DND-41 (cell line): ENCODE measurements around the gene SLC6A18.

Source experiments
- ATAC-seq: fragments of 200-7000 bp; cut with Tn5 transposase; 3 replicates; pipeline ENCODE4 v1.9.1; 2021; ENCODE audit warnings: low read depth; ENCODE audit not compliant: insufficient read depth
- DNase-seq: peaks from one replicate; pipeline ENCODE4 v3.0.0-alpha.2; 2020
- H2AFZ ChIP-seq: 2 replicates; pipeline ENCODE4 v1.6.0; 2012; ENCODE audit warnings: low read depth, low read length
- H3K27ac ChIP-seq: 2 replicates; pipeline ENCODE4 v1.5.1; 2012; ENCODE audit warnings: low read length, inconsistent platforms
- H3K27me3 ChIP-seq: fragments of 200-600 bp; sonication (generic); 2 replicates; pipeline ENCODE4 v1.6.0; 2012; ENCODE audit warnings: low read length, mild to moderate bottlenecking, inconsistent platforms; ENCODE audit not compliant: insufficient read depth, poor library complexity
- H3K36me3 ChIP-seq: 2 replicates; pipeline ENCODE4 v1.5.1; 2012; ENCODE audit warnings: low read length, inconsistent platforms; ENCODE audit not compliant: insufficient read depth
- H3K4me1 ChIP-seq: 2 replicates; pipeline ENCODE4 v1.5.1; 2012; ENCODE audit warnings: mild to moderate bottlenecking, low read length; ENCODE audit not compliant: insufficient read depth
- H3K4me2 ChIP-seq: 2 replicates; pipeline ENCODE4 v1.6.0; 2012; ENCODE audit warnings: mild to moderate bottlenecking, moderate library complexity, low read length, inconsistent platforms; ENCODE audit not compliant: insufficient read depth
- H3K4me3 ChIP-seq, 2 experiments: fragments of 200-600 bp in 1 of 2; shearing (Covaris generic) in 1 of 2; 2 replicates each; pipeline ENCODE4 v1.5.1; 2012 to 2016; ENCODE audit warnings: inconsistent platforms in 2 of 2, low read length in 2 of 2, mild to moderate bottlenecking in 2 of 2, low read depth in 1 of 2, moderate library complexity in 1 of 2
- H3K79me2 ChIP-seq: 2 replicates; pipeline ENCODE4 v1.6.0; 2012; ENCODE audit warnings: low read length, inconsistent platforms; ENCODE audit not compliant: insufficient read depth
- H3K9ac ChIP-seq: 2 replicates; pipeline ENCODE4 v1.6.0; 2012; ENCODE audit warnings: low read depth, mild to moderate bottlenecking, inconsistent platforms, low read length, moderate library complexity
- H3K9me3 ChIP-seq: 2 replicates; pipeline ENCODE4 v1.5.1; 2012; ENCODE audit warnings: low read length, moderate library complexity, mild to moderate bottlenecking, inconsistent platforms; ENCODE audit not compliant: insufficient read depth, severe bottlenecking
- H4K20me1 ChIP-seq: 2 replicates; pipeline ENCODE4 v1.6.0; 2012; ENCODE audit warnings: low read length; ENCODE audit not compliant: insufficient read depth
- EZH2 ChIP-seq: IDR thresholded peaks from 3 replicates; pipeline ENCODE4 v1.6.1; 2012; ENCODE audit warnings: borderline replicate concordance, low read depth, mild to moderate bottlenecking, moderate library complexity, low read length, inconsistent platforms; ENCODE audit not compliant: severe bottlenecking
- TF ChIP-seq, protein P1 (sequence below): IDR thresholded peaks from 2 replicates; pipeline ENCODE4 v1.5.1; 2012; ENCODE audit warnings: borderline replicate concordance, low read length, moderate library complexity, mild to moderate bottlenecking; ENCODE audit not compliant: poor library complexity, severe bottlenecking; ENCODE audit errors: extremely low read depth

Gene SLC6A18

DNA sequence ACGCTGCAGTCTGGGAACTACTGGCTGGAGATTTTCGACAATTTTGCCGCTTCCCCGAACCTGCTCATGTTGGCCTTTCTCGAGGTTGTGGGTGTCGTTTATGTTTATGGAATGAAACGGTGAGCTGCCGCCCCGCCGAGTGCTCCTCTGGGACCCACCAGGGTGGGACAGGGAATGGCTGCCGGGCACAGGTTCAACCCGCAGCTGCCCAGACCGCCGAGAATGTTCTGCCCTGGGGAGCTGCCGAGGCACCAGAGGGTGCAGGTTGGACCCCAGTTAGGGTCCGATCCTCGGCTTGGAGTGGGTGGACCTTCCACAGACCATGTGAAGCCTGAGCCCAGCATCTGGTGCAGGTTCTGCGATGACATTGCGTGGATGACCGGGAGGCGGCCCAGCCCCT lies 19.1 kb downstream of the SLC6A18 start:
- no peaks in the 10 kb centered on the region for H3K79me2 ChIP-seq
- H3K4me3 ChIP-seq = no peak overlapping the region
- ATAC-seq = no peak
- H3K4me1 ChIP-seq = no peaks in the 10 kb centered on the region
- no peak for TF ChIP-seq EZH2
- TF ChIP-seq, protein P1, sequence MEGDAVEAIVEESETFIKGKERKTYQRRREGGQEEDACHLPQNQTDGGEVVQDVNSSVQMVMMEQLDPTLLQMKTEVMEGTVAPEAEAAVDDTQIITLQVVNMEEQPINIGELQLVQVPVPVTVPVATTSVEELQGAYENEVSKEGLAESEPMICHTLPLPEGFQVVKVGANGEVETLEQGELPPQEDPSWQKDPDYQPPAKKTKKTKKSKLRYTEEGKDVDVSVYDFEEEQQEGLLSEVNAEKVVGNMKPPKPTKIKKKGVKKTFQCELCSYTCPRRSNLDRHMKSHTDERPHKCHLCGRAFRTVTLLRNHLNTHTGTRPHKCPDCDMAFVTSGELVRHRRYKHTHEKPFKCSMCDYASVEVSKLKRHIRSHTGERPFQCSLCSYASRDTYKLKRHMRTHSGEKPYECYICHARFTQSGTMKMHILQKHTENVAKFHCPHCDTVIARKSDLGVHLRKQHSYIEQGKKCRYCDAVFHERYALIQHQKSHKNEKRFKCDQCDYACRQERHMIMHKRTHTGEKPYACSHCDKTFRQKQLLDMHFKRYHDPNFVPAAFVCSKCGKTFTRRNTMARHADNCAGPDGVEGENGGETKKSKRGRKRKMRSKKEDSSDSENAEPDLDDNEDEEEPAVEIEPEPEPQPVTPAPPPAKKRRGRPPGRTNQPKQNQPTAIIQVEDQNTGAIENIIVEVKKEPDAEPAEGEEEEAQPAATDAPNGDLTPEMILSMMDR = no peak
- H3K27ac ChIP-seq = no peak overlapping the region
- H2AFZ ChIP-seq = no peak overlapping the region
- DNase-seq = no peak
- no peaks in the 10 kb centered on the region for H3K36me3 ChIP-seq
- H3K4me2 ChIP-seq = no peak overlapping the region
- H3K9me3 ChIP-seq = no peaks in the 10 kb centered on the region
- H4K20me1 ChIP-seq = peaks cover 5% of the 10 kb centered on the region; the same call in 1 of the 2 replicates
- no peak overlapping the region for H3K9ac ChIP-seq
- H3K27me3 ChIP-seq = no peaks in the 10 kb centered on the region

DNA sequence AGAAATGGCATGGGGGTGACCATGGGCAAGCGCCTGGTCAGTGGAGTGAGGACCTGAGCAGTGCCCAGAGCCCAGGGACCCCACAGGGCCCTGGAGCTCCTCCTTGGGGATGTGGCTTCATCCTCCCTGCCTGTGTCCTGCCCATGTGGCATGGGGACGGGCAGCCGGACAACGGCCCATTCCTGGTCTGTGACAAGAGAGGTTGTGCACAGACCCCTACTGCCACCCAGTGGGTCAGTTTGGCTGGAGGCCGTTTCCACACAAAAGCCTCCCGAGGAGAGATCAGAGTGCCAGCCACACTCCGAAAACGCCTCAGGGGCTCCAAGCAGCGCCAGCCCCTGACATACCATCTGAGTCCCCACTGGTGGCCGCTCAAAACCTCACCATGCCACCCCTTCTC lies 19.8 kb downstream of the SLC6A18 start:
- H2AFZ ChIP-seq = no peak overlapping the region
- ATAC-seq (no peak), DNase-seq (no peak)
- no peaks in the 10 kb centered on the region for H3K36me3 ChIP-seq
- no peaks in the 10 kb centered on the region for H3K9me3 ChIP-seq
- H3K9ac ChIP-seq = no peak overlapping the region
- H3K79me2 ChIP-seq = no peaks in the 10 kb centered on the region
- H3K4me1 ChIP-seq = no peaks in the 10 kb centered on the region
- TF ChIP-seq, protein P1 = no peak
- no peak for TF ChIP-seq EZH2
- peaks cover 5% of the 10 kb centered on the region; the same call in 1 of the 2 replicates for H4K20me1 ChIP-seq
- H3K4me3 ChIP-seq = no peak overlapping the region
- H3K4me2 ChIP-seq = no peak overlapping the region
- no peaks in the 10 kb centered on the region for H3K27me3 ChIP-seq
- H3K27ac ChIP-seq = no peak overlapping the region

DNA sequence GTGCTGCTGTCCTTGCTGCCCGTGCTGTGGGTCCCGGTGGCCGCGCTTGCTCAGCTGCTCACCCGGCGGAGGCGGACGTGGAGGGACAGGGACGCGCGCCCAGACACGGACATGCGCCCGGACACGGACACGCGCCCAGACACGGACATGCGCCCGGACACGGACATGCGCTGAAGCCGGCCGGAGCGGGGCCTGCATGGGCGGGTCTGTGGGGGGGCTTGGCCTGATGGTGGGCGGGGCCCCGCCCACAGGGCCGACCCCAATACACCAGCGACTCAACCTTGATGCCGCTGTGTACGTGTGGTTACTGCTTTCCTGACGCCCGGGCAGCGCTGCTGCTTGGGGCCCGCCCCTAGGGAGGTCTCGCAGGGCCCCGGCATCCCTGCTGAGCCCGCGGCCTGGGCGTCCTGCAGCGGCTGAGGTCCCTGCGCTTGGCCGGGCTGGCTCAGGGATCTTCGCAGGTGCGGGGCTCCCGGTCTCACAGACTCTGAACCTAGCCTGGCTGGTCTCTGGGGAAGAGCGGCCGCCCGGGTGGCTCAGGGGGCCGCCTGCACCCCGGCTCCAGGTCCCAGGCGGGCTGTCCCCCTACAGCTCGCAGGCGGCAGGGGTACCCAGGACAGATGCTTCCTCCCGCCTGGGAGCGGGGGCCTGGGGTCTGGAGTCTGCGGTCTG lies 20.9 kb downstream of the SLC6A18 start:
- TF ChIP-seq EZH2 = no peak
- TF ChIP-seq, protein P1 = no peak
- Histone ChIP-seq H3K4me2 (no peak overlapping the region), H4K20me1 (peaks cover 5% of the 10 kb centered on the region; the same call in 1 of the 2 replicates), H2AFZ (no peak overlapping the region), H3K4me3 (no peak overlapping the region), H3K27ac (no peak overlapping the region), H3K27me3 (no peaks in the 10 kb centered on the region), H3K79me2 (no peaks in the 10 kb centered on the region), H3K9me3 (no peaks in the 10 kb centered on the region), H3K36me3 (no peaks in the 10 kb centered on the region), H3K9ac (no peak overlapping the region), H3K4me1 (no peaks in the 10 kb centered on the region)
- ATAC-seq (no peak), DNase-seq (no peak)
